Urinary bladder (tissue), 4 donors: Measurements from ENCODE around the gene MX1. TPM values are rescaled to one million over a fixed set of nuclear protein-coding genes. Genes with fewer than 3 reads are reported as not detected.

Experiments used
- DNase-seq: peaks from one replicate; pipeline ENCODE4 v3.0.0-alpha.2; 2015; ENCODE audit errors: extremely low spot score
- H3K27ac ChIP-seq: one replicate; pipeline ENCODE4 v1.5.1; 2013; ENCODE audit warnings: low read depth, mild to moderate bottlenecking, moderate library complexity
- H3K36me3 ChIP-seq: one replicate; pipeline ENCODE4 v1.6.1; 2013; ENCODE audit warnings: mild to moderate bottlenecking, moderate library complexity; ENCODE audit not compliant: insufficient read depth
- H3K4me1 ChIP-seq: one replicate; pipeline ENCODE4 v1.6.1; 2013; ENCODE audit warnings: mild to moderate bottlenecking, moderate library complexity; ENCODE audit not compliant: insufficient read depth
- H3K4me3 ChIP-seq: one replicate; pipeline ENCODE4 v1.5.1; 2013; ENCODE audit warnings: low read depth, low read length
- WGBS: extraction: QIAGEN DNeasy Blood & Tissue Kit; methylation state at CpG from one replicate; pipeline ENCODE4 v1.1.7; 2013; 5-methylcytosine and 5-hydroxymethylcytosine counted together
- polyA plus RNA-seq: library from polyadenylated mRNA; stranded (reverse); fragments of 200-250 nt; gene quantifications from one replicate; pipeline ENCODE4 v1.2.3, GENCODE V29; 2013
- total RNA-seq: library from RNA; depleted of rRNA; stranded (reverse); fragments of >200 nt; gene quantifications from one replicate; pipeline ENCODE4 v1.2.3, GENCODE V29; 2014
- donor health status: healthy with polysubstance abuse.
- donor health status: healthy.

The MX1 gene
- total and polyA plus RNA-seq, 2 donors, result 20.4 to 51.2 TPM

- H3K4me1 ChIP-seq, result no peaks in the 10 kb centered on the region
- H3K36me3 ChIP-seq, result peaks cover 4% of the 10 kb centered on the region
- 80% methylated on average over 9 of the region's 9 CpGs for WGBS
- H3K27ac ChIP-seq, result no peak overlapping the region
- no peak overlapping the region for H3K4me3 ChIP-seq
- no peak for DNase-seq
Measured at GRCh38 chr21:41429925-41430491, 4.0 kb downstream of the MX1 start.

- Histone ChIP-seq H3K4me3 (no peak overlapping the region), H3K4me1 (no peaks in the 10 kb centered on the region), H3K27ac (no peak overlapping the region), H3K36me3 (peaks cover 4% of the 10 kb centered on the region)
- no peak for DNase-seq
- 77% methylated on average over 16 of the region's 16 CpGs for WGBS
Measured at GRCh38 chr21:41431788-41432548, 5.9 kb downstream of the MX1 start.

- peaks cover 4% of the 10 kb centered on the region for H3K36me3 ChIP-seq
- no peak overlapping the region for H3K4me3 ChIP-seq
- H3K4me1 ChIP-seq, result no peaks in the 10 kb centered on the region
- H3K27ac ChIP-seq, result no peak overlapping the region
- no peak for DNase-seq
- 69% methylated on average over 10 of the region's 10 CpGs for WGBS
Measured at GRCh38 chr21:41432562-41433460, 6.8 kb downstream of the MX1 start.

GRCh38 chr21:41433566-41433965 lies 7.5 kb downstream of the MX1 start:
- peaks cover 2% of the 10 kb centered on the region for H3K36me3 ChIP-seq
- no peaks in the 10 kb centered on the region for H3K4me1 ChIP-seq
- no peak overlapping the region for H3K4me3 ChIP-seq
- no peak for DNase-seq
- WGBS, result 87% methylated on average over 2 of the region's 2 CpGs
- no peak overlapping the region for H3K27ac ChIP-seq

GRCh38 chr21:41435706-41436105 lies 9.7 kb downstream of the MX1 start:
- WGBS, result 93% methylated on average over 11 of the region's 11 CpGs
- H3K27ac ChIP-seq, result no peak overlapping the region
- no peak for DNase-seq
- no peaks in the 10 kb centered on the region for H3K4me1 ChIP-seq
- peaks cover 2% of the 10 kb centered on the region for H3K36me3 ChIP-seq
- H3K4me3 ChIP-seq, result no peak overlapping the region

- Histone ChIP-seq H3K36me3 (peaks cover 2% of the 10 kb centered on the region), H3K27ac (no peak overlapping the region), H3K4me1 (no peaks in the 10 kb centered on the region), H3K4me3 (no peak overlapping the region)
- DNase-seq, result no peak
- 46% methylated on average over 2 of the region's 2 CpGs for WGBS
Measured at GRCh38 chr21:41437729-41438128, 11.7 kb downstream of the MX1 start.

- WGBS, result 91% methylated on average over 13 of the region's 13 CpGs
- H3K4me1 ChIP-seq, result no peaks in the 10 kb centered on the region
- DNase-seq, result no peak
- no peak overlapping the region for H3K27ac ChIP-seq
- H3K4me3 ChIP-seq, result no peak overlapping the region
- H3K36me3 ChIP-seq, result no peaks in the 10 kb centered on the region
Measured at GRCh38 chr21:41438425-41439113, 12.5 kb downstream of the MX1 start.

GRCh38 chr21:41439248-41439647 lies 13.2 kb downstream of the MX1 start:
- Histone ChIP-seq H3K36me3 (no peaks in the 10 kb centered on the region), H3K4me3 (no peak overlapping the region), H3K27ac (no peak overlapping the region), H3K4me1 (no peaks in the 10 kb centered on the region)
- no peak for DNase-seq
- WGBS, result 77% methylated on average over 4 of the region's 4 CpGs

- no peaks in the 10 kb centered on the region for H3K4me1 ChIP-seq
- H3K4me3 ChIP-seq, result no peak overlapping the region
- WGBS, result 94% methylated on average over 14 of the region's 14 CpGs
- peaks cover 6% of the 10 kb centered on the region for H3K36me3 ChIP-seq
- H3K27ac ChIP-seq, result no peak overlapping the region
- DNase-seq, result no peak
Measured at GRCh38 chr21:41441546-41441945, 15.5 kb downstream of the MX1 start.

GRCh38 chr21:41442481-41443186 lies 16.6 kb downstream of the MX1 start:
- Histone ChIP-seq H3K36me3 (peaks cover 6% of the 10 kb centered on the region), H3K4me3 (no peak overlapping the region), H3K4me1 (no peaks in the 10 kb centered on the region), H3K27ac (no peak overlapping the region)
- DNase-seq, result no peak
- WGBS, result 94% methylated on average over 2 of the region's 2 CpGs

- H3K36me3 ChIP-seq, result peaks cover 6% of the 10 kb centered on the region
Measured at GRCh38 chr21:41443562-41443961, 17.5 kb downstream of the MX1 start.

GRCh38 chr21:41444703-41445464 lies 18.8 kb downstream of the MX1 start:
- Histone ChIP-seq H3K4me1 (no peaks in the 10 kb centered on the region), H3K36me3 (peaks cover 6% of the 10 kb centered on the region), H3K27ac (no peak overlapping the region), H3K4me3 (no peak overlapping the region)
- DNase-seq, result no peak
- 88% methylated on average over 13 of the region's 13 CpGs for WGBS

More at GRCh38 chr21:41443562-41443961, 17.5 kb downstream of the MX1 start:
- Histone ChIP-seq H3K4me1 (no peaks in the 10 kb centered on the region), H3K27ac (no peak overlapping the region), H3K4me3 (no peak overlapping the region)
- WGBS, result 93% methylated on average over 7 of the region's 7 CpGs
- no peak for DNase-seq
